Heart left ventricle (tissue), 16 donors: ENCODE results near the gene IRX4. TPM values are rescaled to one million over a fixed set of nuclear protein-coding genes. Genes with fewer than 3 reads are reported as not detected.

Source experiments
- ATAC-seq, 4 donors: fragments of 200-7000 bp; cut with Tn5 transposase; one replicate each; pipeline ENCODE4 v1.9.1; 2020 to 2022; ENCODE audit warnings: moderate library complexity in 4 of 4, mild to moderate bottlenecking in 3 of 4, moderate number of reproducible peaks in 1 of 4
- DNase-seq, 5 donors: peaks; one replicate each; pipeline ENCODE4 v3.0.0-alpha.2; 2020
- H3K27ac ChIP-seq, 12 donors: fragments of 200-600 bp; sonication (generic) in 4 of 12; one replicate each; pipeline versions ENCODE4 v1.5.0 to v1.8.0; 2016 to 2022; ENCODE audit warnings: mild to moderate bottlenecking in 2 of 12
- H3K27me3 ChIP-seq, 9 donors: fragments of 200-600 bp; sonication (generic) in 2 of 9; one replicate each; pipeline versions ENCODE4 v1.5.1 to v1.8.0; 2016 to 2022; ENCODE audit warnings: mild to moderate bottlenecking in 3 of 9
- H3K36me3 ChIP-seq, 9 donors: fragments of 200-600 bp; sonication (generic) in 2 of 9; one replicate each; pipeline versions ENCODE4 v1.5.0 to v1.8.0; 2018 to 2022; ENCODE audit warnings: mild to moderate bottlenecking in 2 of 9
- H3K4me1 ChIP-seq, 12 donors: fragments of 200-600 bp; sonication (generic) in 4 of 12; one replicate each; pipeline versions ENCODE4 v1.5.0 to v1.8.0; 2016 to 2022; ENCODE audit warnings: mild to moderate bottlenecking in 3 of 12
- H3K4me3 ChIP-seq, 12 donors: fragments of 200-600 bp; sonication (generic) in 4 of 12; one replicate each; pipeline versions ENCODE4 v1.5.0 to v1.8.0; 2017 to 2022; ENCODE audit warnings: mild to moderate bottlenecking in 9 of 12, moderate library complexity in 4 of 12
- H3K9me3 ChIP-seq, 12 donors: fragments of 200-600 bp; sonication (generic) in 4 of 12; one replicate each; pipeline versions ENCODE4 v1.5.0 to v1.8.0; 2016 to 2022; ENCODE audit warnings: mild to moderate bottlenecking in 1 of 12
- CTCF ChIP-seq, 12 donors: fragments of 200-600 bp; sonication (generic) in 4 of 12; IDR thresholded peaks; one replicate each; pipeline versions ENCODE4 v1.5.0 to v1.8.0; 2018 to 2022; ENCODE audit warnings: antibody characterized with exemption in 12 of 12, mild to moderate bottlenecking in 5 of 12
- POLR2A ChIP-seq, 2 donors: fragments of 450-650 bp; IDR thresholded peaks; one replicate each; pipeline ENCODE4 v1.6.1; 2017; ENCODE audit warnings: antibody characterized with exemption in 2 of 2, mild to moderate bottlenecking in 2 of 2, moderate library complexity in 2 of 2
- WGBS, 4 donors: extraction: QIAGEN DNeasy Blood & Tissue Kit in 2 of 4; methylation state at CpG; one replicate each; pipeline versions ENCODE4 v1.1.5 to v1.1.7; 2013 to 2018; 5-methylcytosine and 5-hydroxymethylcytosine counted together
- intact Hi-C, 10 donors: fragments of 100-400 bp; cut with DNase I; formaldehyde crosslinking; loops; one replicate each; pipeline versions ENCODE4 v1.11.1 to v1.14.2; 2022
- polyA plus RNA-seq, 2 donors: library from polyadenylated mRNA; stranded (reverse); fragments of 200-250 nt; gene quantifications; one replicate each; pipeline ENCODE4 v1.2.3, GENCODE V29; 2013
- total RNA-seq, 9 donors: library from RNA; depleted of rRNA in 2 of 9; stranded (reverse); fragments of >200 nt in 2 of 9; fragmentation: NEBNext Ultra II Directional in 3 of 9; extraction: Animal tissue kit (Norgen Biotek cat#: 25700) in 3 of 9; gene quantifications; one replicate each; pipeline versions ENCODE4 v1.1.0 to v1.2.4, GENCODE V29; 2016 to 2023
- donor health status: ischemic (EF 13 %, LVEDD 7.1; RV severe dilation, severe dysfunction).
- donor health status: healthy with polysubstance abuse.
- donor health status: DM: no; HTN: yes; CAD: no.
- donor health status: DM: no; HTN: no; CAD: no.
- donor health status: ischemic (EF 25% LVEDD 6.9; RV normal size, moderate dysfunction).
- donor health status: ischemic (EF 25% LVEDD 5.7; RV mildly dilated, moderate dysfunction).
- donor health status: healthy.
- donor health status: DM: yes; HTN: yes; CAD: no.
- donor health status: ischemic (EF 35%, LVEDD 5.7; RV mildly dilated, moderate dysfunction).
- donor health status: nonischemic (EF 11% LVEDD 7.7; RV severe dilation, severe dysfunction).
- donor health status: DM: yes; HTN: yes; CAD: no.
- donor health status: PGD.
- donor health status: ischemic (EF 29% LVEDD 5.4; RV normal size, mild dysfunction).
- donor health status: nonischemic (EF 23%, LVEDD 6.1; RV moderate dilation, normal function).

The IRX4 gene
- total and polyA plus RNA-seq, 11 donors: 8.6 to 32.3 (median 16.3) TPM

GRCh38 chr5:1883925-1884677 lies 1.4 kb upstream of the IRX4 start:
- WGBS, 4 donors: 5 to 15% (median 10%) methylated on average over 43 to 49 of the region's 49 CpGs
- H3K9me3 ChIP-seq: no peaks in the 10 kb centered on the region
- H3K27ac ChIP-seq: peak overlapping the region in 11 of 12 donors; percentile 32 to 87 (median 71)
- H3K36me3 ChIP-seq: peaks cover 0 to 7% (median 0%) of the 10 kb centered on the region in 9 donors
- DNase-seq (peak in 2 of 5 donors; percentile 4 to 44), ATAC-seq (peak in 2 of 4 donors; percentile 1 to 4)
- intact Hi-C loops: loop anchor here in 4 of 10 donors (5.0 to 10.0 kb wide), 4 partner anchors 61 to 131 kb away; partner anchors contain the start of gene NDUFS6 (in 3 of the 4)
- H3K27me3 ChIP-seq: peaks cover 28 to 94% (median 60%) of the 10 kb centered on the region in 9 donors
- H3K4me3 ChIP-seq: peak overlapping the region; percentile 13 to 61 (median 48)
- TF ChIP-seq CTCF (IDR thresholded peaks at IDR 0.05) (peak in 1 of 12 donors; percentile 7), POLR2A (IDR thresholded peaks at IDR 0.05) (no peak)
- peaks cover 0 to 64% (median 17%) of the 10 kb centered on the region in 12 donors for H3K4me1 ChIP-seq

- TF ChIP-seq POLR2A (IDR thresholded peaks at IDR 0.05) (peak in 1 of 2 donors; percentile 26), CTCF (IDR thresholded peaks at IDR 0.05) (peak in 7 of 12 donors; percentile 4 to 47 (median 26))
- intact Hi-C loops: loop anchor here in 4 of 10 donors (5.0 to 10.0 kb wide), 4 partner anchors 61 to 131 kb away; partner anchors contain the start of gene NDUFS6 (in 3 of the 4)
- peak in 3 of 5 donors; percentile 56 to 65 (median 58) for DNase-seq
- Histone ChIP-seq H3K9me3 (no peaks in the 10 kb centered on the region), H3K4me1 (peaks cover 0 to 64% (median 17%) of the 10 kb centered on the region in 12 donors), H3K27ac (peak overlapping the region in 11 of 12 donors; percentile 32 to 87 (median 71)), H3K36me3 (peaks cover 0 to 7% (median 0%) of the 10 kb centered on the region in 9 donors), H3K27me3 (peaks cover 30 to 95% (median 59%) of the 10 kb centered on the region in 9 donors), H3K4me3 (peak overlapping the region; percentile 13 to 61 (median 48))
- peak in 3 of 4 donors; percentile 47 to 62 (median 52) for ATAC-seq
- 1% methylated on average over 48 to 78 of the region's 78 CpGs for WGBS, 4 donors
Measured at GRCh38 chr5:1883120-1883924, 597 bp upstream of the IRX4 start.

DNA sequence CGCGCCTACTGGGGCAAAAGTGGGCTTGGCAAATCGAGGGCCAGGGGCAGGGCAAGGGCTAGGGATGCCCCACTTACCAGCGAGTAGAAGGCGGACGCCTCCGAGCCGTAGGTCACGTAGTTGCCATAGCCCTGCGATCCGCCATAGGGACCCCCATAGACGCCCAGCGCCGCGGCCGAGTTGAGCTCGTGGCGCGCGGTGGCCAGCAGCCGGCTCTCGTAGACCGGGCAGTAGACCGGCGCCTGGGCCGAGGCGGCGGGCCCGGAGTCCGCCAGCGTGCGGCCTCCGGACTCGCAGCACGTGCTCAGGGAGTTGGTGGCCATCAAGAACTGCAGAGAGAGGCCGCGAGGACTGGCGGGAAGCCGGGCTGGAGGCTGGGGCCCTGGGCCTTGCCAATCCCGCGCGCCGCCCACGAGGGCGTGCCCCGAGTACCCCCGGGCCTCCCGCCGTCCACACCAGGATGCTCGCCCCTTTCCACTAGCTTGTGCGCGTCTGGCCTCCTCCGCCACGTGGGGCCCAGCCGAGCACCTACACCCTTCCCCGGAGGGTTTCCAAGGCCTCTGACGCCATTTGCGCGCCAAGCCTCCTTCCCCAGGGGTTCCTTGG lies 891 bp downstream of the IRX4 start:
- peak in 1 of 5 donors; percentile 61 for DNase-seq
- intact Hi-C loops: loop anchor here in 4 of 10 donors (5.0 to 10.0 kb wide), 4 partner anchors 63 to 133 kb away; partner anchors contain the start of gene NDUFS6 (in 3 of the 4)
- H3K36me3 ChIP-seq: peaks cover 0 to 16% (median 0%) of the 10 kb centered on the region in 9 donors
- no peak for ATAC-seq
- WGBS, 4 donors: 28 to 41% (median 37%) methylated on average over 23 to 59 of the region's 59 CpGs
- H3K4me3 ChIP-seq: peak overlapping the region in 8 of 12 donors; percentile 13 to 61 (median 50)
- TF ChIP-seq POLR2A (IDR thresholded peaks at IDR 0.05): no peak
- TF ChIP-seq CTCF (IDR thresholded peaks at IDR 0.05): no peak
- peak overlapping the region in 2 of 12 donors; percentile 78 to 87 for H3K27ac ChIP-seq
- H3K27me3 ChIP-seq: peaks cover 35 to 95% (median 64%) of the 10 kb centered on the region in 9 donors
- H3K4me1 ChIP-seq: peaks cover 0 to 55% (median 17%) of the 10 kb centered on the region in 12 donors
- no peaks in the 10 kb centered on the region for H3K9me3 ChIP-seq
